HG02852 (cell line): ENCODE results near the gene GAK.

Experiments used
- ATAC-seq: cut with Tn5 transposase; IDR thresholded peaks from one replicate; pipeline ENCODE4 v1.9.1; 2021; ENCODE audit warnings: mild to moderate bottlenecking, moderate library complexity; ENCODE audit not compliant: unreplicated experiment

The GAK gene

DNA sequence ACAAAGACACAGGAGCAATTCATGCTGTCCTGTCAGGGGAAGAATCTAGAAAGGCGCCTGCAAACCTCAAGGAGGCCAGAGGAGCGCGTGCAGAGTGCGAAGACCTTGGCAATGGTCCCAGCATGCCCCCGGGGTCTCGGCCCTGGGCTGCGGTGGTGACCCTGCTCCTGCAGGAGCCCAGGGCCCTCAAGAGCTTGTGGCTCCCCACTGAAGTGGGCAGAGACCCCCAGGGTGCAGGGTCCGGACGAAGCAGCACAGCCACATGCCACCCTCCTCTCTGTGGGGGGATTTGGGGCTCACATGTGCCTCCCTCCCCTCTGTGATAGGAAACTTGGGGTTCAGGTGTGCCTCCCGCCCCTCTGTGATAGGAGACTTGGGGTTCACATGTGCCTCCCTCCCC, 39.3 kb downstream of the GAK start:
- no peak for ATAC-seq

DNA sequence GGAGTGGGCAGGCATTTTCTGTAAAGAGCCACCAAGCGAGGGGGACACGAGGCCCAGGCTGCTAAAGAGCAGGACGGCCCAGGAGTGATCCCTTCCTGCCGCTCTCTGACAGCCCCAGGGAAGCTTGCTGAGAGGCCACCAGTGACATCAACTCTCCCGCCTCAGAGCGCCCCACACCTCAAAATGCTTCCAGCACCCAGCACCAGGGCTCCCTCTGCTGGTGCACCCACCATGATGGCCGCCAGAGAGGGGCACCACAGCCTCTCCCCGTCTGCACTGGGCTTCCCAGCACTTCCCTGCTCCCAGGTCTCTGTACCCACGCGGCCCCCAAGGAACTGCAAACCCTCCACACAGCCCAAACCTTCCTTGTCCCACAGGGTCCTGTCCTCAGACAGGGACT, 40.4 kb downstream of the GAK start:
- no peak for ATAC-seq

DNA sequence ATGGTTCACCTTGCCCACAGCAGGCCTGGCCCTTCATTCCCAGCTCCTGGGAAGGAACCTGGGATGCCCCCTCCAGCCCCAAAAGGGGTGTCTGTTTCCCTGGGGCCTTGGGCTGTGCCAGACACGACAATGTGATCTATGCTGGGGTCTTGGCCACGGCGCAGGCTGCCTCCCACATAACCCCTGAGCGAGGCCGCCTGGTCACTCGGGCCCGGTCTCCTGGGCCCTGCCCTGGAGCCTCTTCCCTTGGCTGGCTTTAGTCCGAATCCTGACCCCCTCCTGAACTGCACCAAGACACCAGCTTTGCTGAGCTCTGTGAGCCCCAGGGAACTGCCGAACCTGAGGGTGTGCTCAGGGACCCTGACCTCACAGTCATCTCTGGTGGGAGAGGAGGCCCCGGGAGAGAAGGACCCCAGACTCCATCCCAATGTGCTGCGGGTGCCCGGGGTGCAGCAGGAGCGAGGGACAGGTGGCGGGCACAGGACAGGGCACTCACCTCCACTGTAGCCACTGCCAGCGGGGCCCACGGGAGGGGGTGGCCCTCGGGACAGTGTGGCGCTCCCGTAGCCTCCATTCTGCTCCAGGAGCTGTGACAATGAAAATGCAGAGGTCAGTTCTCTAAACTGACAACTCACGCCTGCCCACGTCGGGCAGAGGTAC, 42.0 kb downstream of the GAK start:
- no peak for ATAC-seq

DNA sequence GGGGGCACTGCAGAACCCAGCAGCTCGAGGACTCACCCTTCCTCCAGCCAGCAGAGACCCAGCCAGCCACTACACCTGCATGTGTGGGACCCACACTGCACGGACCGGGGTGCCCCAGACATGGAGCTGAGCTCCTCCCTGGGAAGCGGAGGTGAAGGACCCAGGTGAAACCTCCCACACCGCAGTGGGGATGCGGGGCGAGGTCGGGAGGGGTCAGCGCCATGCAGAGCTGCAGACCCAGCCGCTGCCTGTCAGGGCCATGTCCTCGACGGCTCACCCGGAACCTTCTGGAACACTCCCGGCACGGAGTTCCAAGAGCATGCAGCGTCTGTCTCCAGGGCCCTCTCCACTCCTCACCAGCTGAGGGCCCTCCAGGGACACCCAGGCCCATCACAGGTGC, 42.6 kb downstream of the GAK start:
- no peak for ATAC-seq

DNA sequence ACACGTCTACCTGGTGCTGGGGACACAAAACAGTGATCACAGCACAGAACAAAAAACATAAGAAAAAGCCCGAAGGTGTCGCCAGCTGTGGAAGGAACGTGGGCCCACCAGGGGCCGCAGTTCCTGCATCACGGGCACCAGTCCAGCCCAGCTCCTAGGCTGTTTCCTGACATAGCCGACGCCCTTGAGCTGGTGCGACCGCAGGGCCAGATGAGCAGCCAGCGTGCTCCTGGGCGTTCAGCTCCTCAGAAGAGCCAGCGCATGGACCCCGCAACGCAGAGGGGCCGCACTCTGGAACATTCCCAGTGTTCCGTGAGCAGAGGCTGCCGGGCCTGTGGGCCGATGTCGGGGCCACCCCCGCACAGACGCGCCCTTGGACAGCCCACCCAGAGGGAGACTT, 44.1 kb downstream of the GAK start:
- ATAC-seq = no peak

DNA sequence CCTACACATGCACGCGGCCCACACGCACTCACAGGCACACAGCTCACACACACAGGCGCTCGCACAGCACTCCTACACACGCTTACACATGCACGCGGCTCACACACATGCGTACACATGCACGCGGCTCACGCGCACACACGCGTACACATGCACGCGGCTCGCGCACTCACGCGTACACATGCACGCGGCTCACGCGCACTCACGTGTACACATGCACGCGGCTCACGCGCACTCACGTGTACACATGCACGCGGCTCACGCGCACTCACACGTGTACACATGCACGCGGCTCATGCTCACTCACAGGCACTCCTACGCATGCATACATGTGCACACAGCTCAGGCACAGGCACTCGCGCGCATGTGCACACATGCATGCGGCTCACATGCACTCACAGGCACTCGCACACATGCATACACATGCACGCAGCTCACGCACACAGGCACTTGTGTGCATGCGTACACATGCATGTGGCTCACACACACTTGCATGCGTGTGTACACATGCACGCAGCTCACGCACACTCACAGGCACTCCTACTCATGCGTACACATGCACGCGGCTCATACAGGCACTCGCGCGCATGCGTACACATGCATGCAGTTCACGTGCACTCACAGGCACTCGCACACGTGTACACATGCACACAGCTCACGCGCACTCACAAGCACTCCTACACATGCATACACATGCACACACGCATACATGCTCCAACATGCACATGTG, 44.9 kb downstream of the GAK start:
- ATAC-seq = no peak

DNA sequence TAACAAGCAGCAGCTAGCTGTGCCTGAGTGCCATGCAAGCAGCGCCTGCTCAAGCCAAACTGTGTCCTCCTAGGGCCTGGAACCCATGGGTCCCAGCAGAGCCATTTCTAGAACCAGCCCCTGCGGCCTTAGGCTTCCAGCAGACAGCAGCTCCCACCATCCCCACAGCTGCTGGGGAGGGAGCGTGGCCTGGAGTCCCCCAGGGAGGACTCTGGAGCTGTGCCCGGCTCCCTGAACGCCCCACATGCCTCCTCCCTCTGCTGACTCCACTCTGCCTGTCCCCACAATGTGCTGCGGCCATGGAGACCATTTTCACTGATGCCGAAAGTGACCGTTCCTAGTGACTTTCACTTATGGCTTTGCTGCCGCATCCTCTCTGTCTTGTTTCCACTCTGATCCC, 45.9 kb downstream of the GAK start:
- no peak for ATAC-seq

DNA sequence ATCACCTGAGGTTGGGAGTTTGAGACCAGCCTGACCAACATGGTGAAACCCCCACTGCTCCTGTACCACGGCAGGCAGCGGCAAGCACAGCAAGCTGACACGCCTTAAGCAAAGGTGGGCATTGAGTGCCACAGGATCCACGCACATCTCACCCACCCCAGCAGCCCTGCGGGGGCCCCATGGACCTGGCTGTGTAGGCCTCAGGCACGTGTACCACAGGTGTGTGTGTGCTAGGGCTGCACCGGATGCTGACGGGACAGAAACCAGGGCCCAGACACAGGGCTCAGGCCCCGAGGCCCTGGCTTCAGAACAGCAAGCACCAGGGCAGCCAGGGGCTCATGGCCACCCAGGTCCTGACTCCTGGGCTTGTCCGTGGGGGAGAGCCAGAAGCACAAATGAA, 46.8 kb downstream of the GAK start:
- no peak for ATAC-seq

DNA sequence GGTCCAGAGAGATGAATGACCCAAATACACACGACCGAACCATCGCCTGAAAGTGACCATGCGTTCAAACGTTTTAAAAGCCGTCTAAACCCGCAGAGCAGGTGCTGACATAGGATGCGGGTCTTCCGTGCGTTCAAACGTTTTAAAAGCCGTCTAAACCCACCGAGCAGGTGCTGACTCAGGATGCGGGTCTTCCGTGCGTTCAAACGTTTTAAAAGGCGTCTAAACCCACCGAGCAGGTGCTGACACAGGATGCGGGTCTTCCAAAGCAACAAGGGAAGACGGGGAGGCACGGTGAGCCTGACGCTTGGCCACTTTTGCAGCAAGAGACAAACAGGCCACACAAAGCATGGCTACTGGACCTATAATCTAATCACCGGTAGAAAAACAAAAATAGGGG, 47.2 kb downstream of the GAK start:
- ATAC-seq = no peak

DNA sequence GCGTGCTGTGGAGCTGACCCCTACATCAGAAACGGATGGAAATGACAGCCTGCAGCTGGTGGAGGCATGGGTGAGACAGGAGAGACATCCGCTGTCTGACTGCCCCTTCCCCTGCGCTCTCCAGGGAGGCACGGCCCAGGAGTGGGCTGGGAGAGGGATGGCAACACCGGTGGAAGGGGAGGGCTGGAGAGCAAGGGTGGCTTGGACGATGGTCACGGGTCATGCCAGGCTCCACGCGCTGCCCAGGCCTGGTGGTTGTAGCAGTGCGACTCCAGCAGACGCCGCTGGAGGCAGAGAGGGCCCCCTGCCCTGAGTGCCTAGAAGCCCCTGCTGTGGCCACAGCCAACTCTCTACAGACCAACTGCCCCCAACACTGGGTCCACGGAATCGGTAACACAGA, 47.9 kb downstream of the GAK start:
- no peak for ATAC-seq

DNA sequence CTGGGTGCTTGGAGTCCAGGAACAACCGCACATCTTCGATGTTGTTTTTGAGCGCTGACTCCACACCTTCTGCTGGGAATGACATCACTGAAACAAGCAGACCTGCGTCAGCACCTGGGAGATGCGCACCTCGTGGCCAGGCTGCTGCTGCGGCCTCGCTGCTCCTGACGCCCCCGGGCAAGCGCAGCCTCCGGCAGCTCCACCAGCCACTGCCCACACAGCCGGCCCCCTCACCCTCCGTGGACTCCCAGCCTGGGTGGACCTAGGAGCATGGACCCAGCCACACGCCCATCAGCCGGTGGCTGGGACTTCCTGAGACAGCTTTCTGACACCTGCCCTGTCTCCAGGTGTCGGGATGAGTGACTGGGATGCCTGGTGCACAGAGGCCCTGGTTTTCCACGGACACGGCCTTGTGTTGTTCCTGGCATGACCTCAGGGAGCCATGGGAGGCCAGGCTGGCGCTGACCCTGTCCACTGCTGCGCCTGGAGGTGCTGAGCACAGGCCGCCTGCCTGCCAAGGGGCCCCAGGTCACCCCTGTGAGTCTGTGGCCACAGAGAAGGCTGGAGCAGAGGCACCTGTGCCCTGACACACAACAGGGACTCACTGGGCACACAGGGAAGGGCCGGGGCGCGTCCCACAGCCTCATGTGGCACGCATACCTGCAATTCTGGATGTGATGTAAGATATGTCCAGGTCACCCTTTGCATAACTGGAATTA, 48.6 kb downstream of the GAK start:
- no peak for ATAC-seq

DNA sequence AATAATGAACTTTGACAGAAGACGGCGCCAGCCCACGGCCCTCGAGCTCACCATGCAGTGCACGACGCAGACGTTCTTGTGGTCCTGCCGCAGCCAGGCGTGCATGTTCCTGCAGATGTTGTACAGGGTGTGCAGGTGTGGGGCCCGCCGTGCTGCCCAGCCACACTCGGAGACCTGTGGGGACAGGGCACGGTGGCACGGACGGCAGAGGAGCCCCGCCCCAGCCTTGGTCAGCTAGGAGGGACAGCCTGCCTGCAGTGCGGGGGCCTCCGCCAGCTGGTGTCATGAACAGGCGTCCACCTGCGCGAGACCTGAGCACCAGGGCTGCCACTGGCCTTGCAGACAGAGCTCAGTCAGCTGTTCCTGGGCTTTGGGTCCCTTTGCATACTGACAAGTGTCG, 49.5 kb downstream of the GAK start:
- ATAC-seq = no peak

DNA sequence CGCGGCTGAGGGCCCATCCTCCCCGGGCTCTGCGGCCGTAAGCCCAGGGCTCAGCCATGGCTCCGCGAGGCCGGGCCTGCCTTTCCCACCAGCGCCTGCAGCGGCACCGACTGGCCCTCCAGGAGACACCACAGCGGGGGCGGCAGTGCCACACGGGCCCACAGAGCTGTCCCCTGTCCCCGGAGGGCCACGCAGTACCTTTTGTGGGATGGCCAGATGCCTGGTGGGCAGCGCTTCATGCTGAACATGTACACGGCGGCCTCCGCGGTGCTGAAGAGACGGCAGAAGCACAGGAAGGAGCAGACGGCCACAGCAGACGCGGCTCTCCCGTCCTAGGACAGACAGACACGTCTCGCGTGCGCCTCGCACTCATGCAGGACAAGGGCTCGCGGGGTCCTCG, 50.4 kb downstream of the GAK start:
- no peak for ATAC-seq

DNA sequence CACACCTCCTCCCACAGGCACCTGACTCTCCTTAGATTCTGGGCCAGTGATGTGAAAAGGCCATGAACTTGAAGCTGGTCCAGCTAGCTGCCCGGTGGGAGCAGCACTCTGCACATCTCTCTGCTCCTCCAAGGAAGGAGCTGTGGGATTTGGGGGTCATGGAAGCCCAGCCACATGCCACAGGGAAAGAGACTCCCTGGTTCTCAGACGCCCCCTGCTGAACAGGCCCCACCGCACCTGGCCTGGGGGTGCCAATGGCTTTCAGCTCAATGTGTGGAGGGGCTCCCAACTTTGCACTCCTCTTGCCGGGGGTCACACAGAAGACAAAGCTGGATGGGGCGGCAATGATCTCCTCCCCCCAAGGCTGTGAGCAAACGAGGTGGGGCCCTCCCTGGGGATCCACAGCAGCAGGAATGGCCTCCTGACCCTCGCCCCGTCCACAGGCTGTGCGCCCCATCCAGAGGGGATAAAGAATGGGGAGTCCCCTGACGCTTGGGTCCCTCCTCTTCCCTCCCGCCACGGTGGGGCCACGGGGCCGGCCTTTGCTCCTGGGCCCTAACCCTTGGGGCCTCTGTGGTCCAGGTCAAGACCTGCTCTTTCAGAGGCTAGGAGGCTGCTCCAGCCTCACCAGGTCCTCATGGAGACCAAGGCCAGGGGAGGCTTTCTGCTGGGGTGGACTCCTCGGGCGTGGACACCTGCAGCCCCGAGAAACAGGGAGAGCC, 51.3 kb downstream of the GAK start:
- no peak for ATAC-seq

DNA sequence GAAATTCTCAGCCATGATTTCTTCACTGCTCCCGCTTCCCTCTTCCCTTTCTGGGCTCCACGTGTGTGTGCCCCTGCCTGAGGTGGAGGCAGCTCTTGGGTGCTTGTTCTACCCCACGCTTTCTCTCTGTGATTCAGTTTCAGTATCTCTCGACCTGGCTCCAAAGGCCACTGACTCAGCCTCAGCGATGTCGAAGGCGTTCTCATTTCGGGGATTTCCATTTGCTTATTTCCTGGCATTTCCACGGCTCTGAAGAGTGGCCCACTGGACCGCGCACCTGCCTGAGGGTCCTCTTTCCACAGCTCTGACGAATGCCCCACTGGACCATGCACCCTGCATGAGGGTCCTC, 52.4 kb downstream of the GAK start:
- peak; percentile 62 for ATAC-seq

DNA sequence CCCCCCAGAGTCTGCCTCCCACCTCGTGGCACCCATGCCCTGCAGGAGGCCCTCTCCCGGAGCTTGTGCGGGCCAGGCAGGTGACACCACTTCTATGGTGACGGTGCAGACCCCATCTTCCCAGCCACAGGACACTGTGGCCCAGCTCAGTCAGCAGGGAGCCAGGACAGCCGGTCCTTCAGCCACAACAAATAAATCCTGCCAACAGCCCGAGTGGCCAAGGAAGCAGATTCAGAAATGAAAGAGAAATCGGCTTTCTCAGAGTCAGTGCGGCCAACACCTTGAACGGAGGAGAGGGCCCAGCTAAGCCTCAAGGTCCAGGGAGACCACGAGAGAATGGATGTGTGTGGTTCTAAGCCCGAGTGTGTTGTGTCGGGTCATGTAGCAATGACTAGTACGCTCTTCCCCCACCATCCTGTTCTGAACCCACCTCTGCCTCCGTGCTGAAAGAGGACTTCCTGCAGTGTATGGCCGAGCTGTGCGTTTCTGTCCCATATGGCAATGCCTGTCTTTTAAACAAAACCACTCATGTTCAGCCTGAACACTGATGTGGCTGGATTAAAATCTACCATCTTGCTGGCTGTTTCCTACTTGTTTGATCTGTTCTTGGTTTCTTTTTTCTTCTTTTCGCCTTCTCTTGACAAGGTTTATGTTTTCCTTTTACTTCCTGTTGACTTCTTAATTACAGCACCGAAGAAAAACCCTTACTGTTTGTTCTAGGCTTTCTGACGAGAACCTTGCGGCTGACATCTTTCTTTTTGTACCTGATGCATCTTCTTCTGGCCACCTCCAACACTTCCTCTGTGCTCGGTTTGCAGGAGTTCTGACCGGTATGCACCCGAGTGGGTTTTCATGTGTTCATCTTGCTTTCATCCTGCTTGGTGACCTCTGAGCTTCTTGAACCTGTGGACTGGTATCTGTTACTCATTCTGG, 53.1 kb downstream of the GAK start:
- ATAC-seq = no peak

DNA sequence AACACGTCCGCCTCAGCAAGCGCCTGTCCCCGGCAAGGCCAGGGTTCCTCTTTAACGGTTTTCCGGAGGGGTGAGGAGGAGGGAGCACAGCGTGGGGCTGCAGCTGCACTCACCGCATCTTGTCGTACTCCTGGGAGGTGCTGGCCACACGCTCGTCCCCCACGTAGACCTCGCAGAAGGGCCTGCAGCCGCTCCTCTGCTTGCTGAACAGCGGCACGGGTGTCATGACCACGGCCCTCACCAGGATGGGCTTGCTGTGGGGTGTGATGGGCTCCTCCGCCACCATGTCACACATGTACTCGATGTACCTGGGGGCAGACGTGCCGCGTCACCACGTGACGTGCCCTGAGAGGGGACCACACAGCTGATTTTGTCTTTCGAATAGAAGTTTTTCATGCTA, 54.6 kb downstream of the GAK start:
- no peak for ATAC-seq

DNA sequence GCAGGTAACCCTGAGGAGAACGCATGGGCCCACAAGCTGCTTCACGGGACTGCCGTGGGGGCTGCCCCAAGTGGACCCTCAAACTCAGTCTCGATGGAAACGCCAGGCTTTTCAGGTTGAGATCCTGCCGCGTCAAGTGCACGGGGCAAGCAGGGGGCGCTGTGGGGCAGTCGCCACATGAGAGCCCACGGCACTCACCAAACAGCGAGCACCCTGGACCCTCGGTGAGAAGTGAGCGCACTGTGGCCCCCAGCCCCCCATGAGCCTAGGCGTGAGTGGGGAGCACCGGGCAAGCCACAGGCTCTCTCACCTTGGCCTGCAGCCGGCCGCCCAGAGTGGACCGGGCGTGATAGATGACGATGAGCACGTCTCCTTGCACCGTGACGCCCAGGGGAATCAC, 55.3 kb downstream of the GAK start:
- no peak for ATAC-seq

DNA sequence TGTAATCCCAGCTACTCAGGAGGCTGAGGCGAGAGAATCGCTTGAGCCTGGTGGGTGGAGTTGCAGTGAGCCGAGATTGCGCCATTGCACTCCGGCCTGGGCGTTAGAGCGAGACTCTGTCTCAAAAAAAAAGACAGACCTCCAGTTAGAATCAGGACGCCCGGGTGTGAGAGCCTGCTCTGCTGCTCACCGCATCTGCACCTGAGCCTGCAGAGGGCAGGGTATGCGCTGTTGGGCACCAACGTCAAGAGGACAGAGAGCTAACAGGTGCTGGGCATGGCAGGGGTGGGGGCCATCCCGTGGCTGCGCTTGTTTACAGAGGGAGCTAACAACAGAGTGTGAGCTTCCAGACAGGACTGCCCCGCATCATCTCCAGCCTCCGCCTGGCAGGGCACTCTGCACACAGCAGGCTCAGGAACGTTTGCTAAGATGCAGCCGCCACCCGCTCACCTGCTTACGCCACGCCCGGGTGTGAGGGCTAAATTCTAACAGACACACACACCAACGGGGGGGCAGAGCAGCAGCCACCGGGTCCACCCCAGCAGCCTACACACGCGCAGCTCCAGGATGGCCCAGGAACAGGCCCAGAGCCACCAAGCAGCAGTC, 56.2 kb downstream of the GAK start:
- ATAC-seq = no peak
